Prostate gland (tissue), 2 donors: Measurements from ENCODE around the gene SLC39A7. TPM values are rescaled to one million over a fixed set of nuclear protein-coding genes. Genes with fewer than 3 reads are reported as not detected.

Experiments
- DNase-seq: peaks from one replicate; pipeline ENCODE4 v3.0.0-alpha.2; 2019; ENCODE audit warnings: low spot score
- H3K27ac ChIP-seq, 2 donors: fragments of 200-600 bp; sonication (generic); 2 replicates each; pipeline ENCODE4 v1.5.1; 2017 to 2019
- H3K27me3 ChIP-seq: fragments of 200-600 bp; sonication (generic); replicated peaks from 2 replicates; pipeline ENCODE4 v1.5.1; 2019; ENCODE audit not compliant: insufficient read depth
- H3K36me3 ChIP-seq, 2 donors: fragments of 200-600 bp; sonication (generic); 1 replicate in 1 of 2; 2 replicates in 1 of 2; pipeline versions ENCODE4 v1.5.1 to v1.8.1; 2017 to 2019
- H3K4me1 ChIP-seq: fragments of 200-600 bp; sonication (generic); replicated peaks from 2 replicates; pipeline ENCODE4 v1.5.1; 2019
- H3K4me3 ChIP-seq, 2 donors: fragments of 200-600 bp; sonication (generic); 2 replicates each; pipeline ENCODE4 v1.5.1; 2017 to 2019
- H3K9me3 ChIP-seq: fragments of 200-600 bp; sonication (generic); 2 replicates; pipeline ENCODE4 v1.5.1; 2017
- POLR2A ChIP-seq: fragments of 450-650 bp; IDR thresholded peaks from one replicate; pipeline ENCODE4 v1.6.1; 2016; ENCODE audit warnings: antibody characterized with exemption, mild to moderate bottlenecking
- POLR2AphosphoS5 ChIP-seq: sonication (generic); formaldehyde crosslinking; IDR thresholded peaks from one replicate; pipeline ENCODE4 v1.6.1; 2017; ENCODE audit warnings: antibody characterized with exemption
- WGBS: methylation state at CpG from one replicate; pipeline ENCODE4 v1.1.5; 2018; 5-methylcytosine and 5-hydroxymethylcytosine counted together
- intact Hi-C: fragments of 100-400 bp; cut with DNase I; formaldehyde crosslinking; loops from one replicate; pipeline ENCODE4 v1.14.2; 2022
- total RNA-seq, 2 donors: library from RNA; depleted of rRNA; stranded (reverse); fragments of >200 nt; gene quantifications; one replicate each; pipeline ENCODE4 v1.1.0, GENCODE V29; 2016
- TF ChIP-seq, protein P1 (sequence below), 4 experiments: fragments of 200-600 bp in 2 of 4; fragments of 450-650 bp in 2 of 4; sonication (generic) in 2 of 4; IDR thresholded peaks; 1 replicate in 3 of 4; 2 replicates in 1 of 4; pipeline ENCODE4 v1.5.1; 2016 to 2019; ENCODE audit warnings: antibody characterized with exemption in 4 of 4, mild to moderate bottlenecking in 2 of 4, moderate library complexity in 2 of 4

SLC39A7 gene
- total RNA-seq, 2 donors from 2014 or later = 109 to 182 TPM

DNA sequence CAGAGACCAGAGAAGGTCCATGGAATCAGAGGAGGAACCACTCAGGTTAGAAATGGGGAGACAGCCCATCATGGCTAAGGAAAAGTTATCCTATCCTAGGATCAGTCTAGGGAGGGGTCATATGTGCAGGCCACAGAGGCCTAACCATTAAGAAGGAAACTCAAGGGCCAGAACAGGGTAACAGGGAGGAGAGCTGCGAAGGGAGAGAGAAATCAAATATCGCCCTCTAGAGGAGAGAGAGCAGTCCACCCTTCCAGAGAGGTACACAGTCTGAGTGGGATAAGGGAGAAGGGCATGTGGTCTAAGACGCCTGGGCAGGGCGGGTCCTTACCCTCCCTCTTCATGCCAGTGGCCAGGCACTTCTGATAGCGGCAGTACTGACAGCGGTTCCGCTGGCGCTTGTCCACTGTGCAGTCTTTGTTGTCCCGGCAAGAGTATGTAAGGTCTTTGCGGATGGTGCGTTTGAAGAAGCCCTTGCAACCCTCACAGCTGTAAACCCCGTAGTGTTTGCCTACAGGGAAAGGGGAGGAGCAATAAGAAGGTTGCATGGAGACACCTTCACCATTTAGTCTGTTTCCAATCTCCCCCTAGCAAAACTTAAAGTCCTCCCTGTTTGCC lies 3.1 kb upstream of the SLC39A7 start:
- H3K27me3 ChIP-seq = no peaks in the 10 kb centered on the region
- WGBS = 24% methylated on average over 12 of the region's 12 CpGs
- TF ChIP-seq POLR2A = no peak
- TF ChIP-seq POLR2AphosphoS5 = peak; percentile 34
- TF ChIP-seq, protein P1, sequence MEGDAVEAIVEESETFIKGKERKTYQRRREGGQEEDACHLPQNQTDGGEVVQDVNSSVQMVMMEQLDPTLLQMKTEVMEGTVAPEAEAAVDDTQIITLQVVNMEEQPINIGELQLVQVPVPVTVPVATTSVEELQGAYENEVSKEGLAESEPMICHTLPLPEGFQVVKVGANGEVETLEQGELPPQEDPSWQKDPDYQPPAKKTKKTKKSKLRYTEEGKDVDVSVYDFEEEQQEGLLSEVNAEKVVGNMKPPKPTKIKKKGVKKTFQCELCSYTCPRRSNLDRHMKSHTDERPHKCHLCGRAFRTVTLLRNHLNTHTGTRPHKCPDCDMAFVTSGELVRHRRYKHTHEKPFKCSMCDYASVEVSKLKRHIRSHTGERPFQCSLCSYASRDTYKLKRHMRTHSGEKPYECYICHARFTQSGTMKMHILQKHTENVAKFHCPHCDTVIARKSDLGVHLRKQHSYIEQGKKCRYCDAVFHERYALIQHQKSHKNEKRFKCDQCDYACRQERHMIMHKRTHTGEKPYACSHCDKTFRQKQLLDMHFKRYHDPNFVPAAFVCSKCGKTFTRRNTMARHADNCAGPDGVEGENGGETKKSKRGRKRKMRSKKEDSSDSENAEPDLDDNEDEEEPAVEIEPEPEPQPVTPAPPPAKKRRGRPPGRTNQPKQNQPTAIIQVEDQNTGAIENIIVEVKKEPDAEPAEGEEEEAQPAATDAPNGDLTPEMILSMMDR (IDR thresholded peaks at IDR 0.05) = peak; percentile 11 to 63 (median 48)
- H3K4me1 ChIP-seq = peaks cover 9% of the 10 kb centered on the region
- H3K27ac ChIP-seq = no peak overlapping the region
- no peaks in the 10 kb centered on the region for H3K9me3 ChIP-seq
- intact Hi-C loops = loop anchor here (5.0 kb wide), 1 partner anchor 35 kb away; no protein-coding TSS in a partner anchor
- H3K36me3 ChIP-seq = peaks cover 0 to 12% of the 10 kb centered on the region in 2 donors
- peak; percentile 36 for DNase-seq
- no peak overlapping the region for H3K4me3 ChIP-seq

DNA sequence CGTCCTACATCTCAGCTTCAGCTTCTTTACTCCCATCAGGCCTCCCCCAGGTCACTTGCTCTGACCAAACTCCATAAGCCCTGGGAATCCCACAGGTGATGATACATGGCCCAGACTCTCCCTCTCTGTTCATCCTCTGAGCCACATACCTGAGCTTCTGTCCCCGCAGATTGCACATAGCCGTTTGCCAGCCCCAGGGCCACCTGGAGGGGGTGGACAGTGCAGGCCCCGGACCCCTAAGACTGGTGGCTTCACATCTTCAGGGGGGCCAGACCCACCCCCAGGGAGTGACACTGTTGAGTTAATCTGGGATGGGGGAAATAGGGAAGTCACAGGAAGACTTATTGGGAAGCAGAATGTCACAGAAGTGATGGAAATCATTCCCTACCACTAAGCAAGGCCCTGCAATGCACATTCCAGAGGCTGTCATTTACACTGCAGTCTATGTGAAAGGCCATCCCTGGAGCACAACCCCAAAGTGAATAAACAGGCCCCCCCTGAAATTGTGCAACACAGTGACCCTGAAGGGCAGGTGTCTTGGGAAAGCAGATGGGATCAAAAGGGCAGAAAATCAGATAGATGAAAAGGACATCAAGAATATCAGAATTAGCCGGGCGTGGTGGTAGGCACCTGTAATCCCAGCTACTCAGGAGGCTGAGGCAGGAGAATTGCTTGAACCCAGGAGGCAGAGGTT lies 2.4 kb upstream of the SLC39A7 start:
- Histone ChIP-seq H3K36me3 (peaks cover 0 to 17% of the 10 kb centered on the region in 2 donors), H3K27ac (no peak overlapping the region), H3K27me3 (no peaks in the 10 kb centered on the region), H3K4me3 (no peak overlapping the region), H3K9me3 (no peaks in the 10 kb centered on the region), H3K4me1 (peaks cover 6% of the 10 kb centered on the region)
- no peak for DNase-seq
- TF ChIP-seq POLR2A (no peak), POLR2AphosphoS5 (no peak)
- TF ChIP-seq, protein P1 (IDR thresholded peaks at IDR 0.05) = no peak
- 77% methylated on average over 6 of the region's 6 CpGs for WGBS
- intact Hi-C loops = loop anchor here (5.0 kb wide), 1 partner anchor 36 kb away; no protein-coding TSS in a partner anchor

DNA sequence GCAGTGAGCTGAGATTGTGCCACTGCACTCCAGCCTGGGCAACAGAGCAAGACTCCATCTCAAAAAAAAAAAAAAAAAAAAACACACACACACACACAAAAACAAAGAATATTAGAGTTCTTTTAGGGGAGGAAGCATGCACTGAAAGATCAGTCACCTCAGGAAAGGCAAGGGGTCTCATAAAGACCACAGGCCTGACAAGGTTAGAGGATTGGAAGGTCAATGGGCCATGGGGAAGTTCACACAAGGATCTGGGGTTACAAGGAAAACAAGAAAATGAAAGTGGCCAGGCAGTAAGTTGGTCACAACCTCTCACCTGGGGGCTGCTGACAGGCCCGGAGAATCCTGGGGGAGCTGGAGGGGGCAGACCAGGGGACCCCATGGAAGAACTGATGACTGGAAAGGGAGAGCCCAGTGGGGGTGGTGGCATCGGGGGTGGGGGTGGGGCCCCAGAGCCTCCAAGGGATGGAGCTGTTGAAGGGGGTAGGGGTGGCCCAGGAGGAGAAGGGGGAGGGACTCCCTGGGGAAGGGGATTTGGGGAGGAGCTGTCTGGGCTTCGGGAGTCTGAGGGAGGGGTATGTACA lies 1.7 kb upstream of the SLC39A7 start:
- TF ChIP-seq, protein P1 (IDR thresholded peaks at IDR 0.05) = no peak
- TF ChIP-seq POLR2A (no peak), POLR2AphosphoS5 (no peak)
- peaks cover 0 to 17% of the 10 kb centered on the region in 2 donors for H3K36me3 ChIP-seq
- no peaks in the 10 kb centered on the region for H3K9me3 ChIP-seq
- peak overlapping the region; percentile 96 for H3K27ac ChIP-seq
- intact Hi-C loops = loop anchor here (5.0 kb wide), 1 partner anchor 37 kb away; no protein-coding TSS in a partner anchor
- H3K27me3 ChIP-seq = no peaks in the 10 kb centered on the region
- DNase-seq = no peak
- H3K4me3 ChIP-seq = peak overlapping the region in 1 of 2 donors; percentile 84
- peaks cover 6% of the 10 kb centered on the region for H3K4me1 ChIP-seq
- 27% methylated on average over 3 of the region's 3 CpGs for WGBS

DNA sequence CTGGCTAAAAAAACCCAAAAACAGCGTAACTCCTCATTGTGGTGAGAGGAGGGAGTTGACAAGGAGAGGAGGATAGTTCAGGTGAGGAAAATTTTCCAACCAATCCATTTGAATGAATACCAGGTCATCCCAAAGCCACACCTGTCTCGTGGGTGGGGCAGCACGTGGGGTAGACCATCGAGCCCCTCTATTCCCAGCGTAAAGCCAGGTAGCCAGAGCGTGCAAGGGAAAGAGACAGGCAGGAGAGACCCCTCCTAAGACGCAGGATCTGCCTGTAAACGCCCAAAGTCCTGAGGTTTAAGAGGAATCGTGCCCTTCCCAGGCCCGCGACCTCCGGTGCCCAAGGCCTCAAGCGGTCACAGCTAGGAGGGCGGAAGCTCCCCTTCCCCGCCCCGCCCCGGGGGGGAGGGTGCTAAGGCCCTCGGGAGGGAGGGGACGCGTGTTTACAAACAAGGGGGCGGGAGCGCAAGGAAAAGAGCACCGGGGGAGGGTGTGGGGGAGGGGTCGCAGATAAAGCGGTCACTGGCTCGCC lies 914 bp upstream of the SLC39A7 start:
- WGBS = 3% methylated on average over 26 of the region's 26 CpGs
- Histone ChIP-seq H3K9me3 (no peaks in the 10 kb centered on the region), H3K4me3 (peak overlapping the region; percentile 84), H3K27me3 (no peaks in the 10 kb centered on the region), H3K36me3 (peaks cover 0 to 16% of the 10 kb centered on the region in 2 donors), H3K27ac (peak overlapping the region; percentile 96), H3K4me1 (peaks cover 6% of the 10 kb centered on the region)
- intact Hi-C loops = loop anchor here (2.0 to 5.0 kb wide), 2 partner anchors 37 to 49 kb away; no protein-coding TSS in a partner anchor
- TF ChIP-seq POLR2A (no peak), POLR2AphosphoS5 (no peak)
- TF ChIP-seq, protein P1 (IDR thresholded peaks at IDR 0.05) = no peak
- no peak for DNase-seq
